K562 treated with DMSO at 1 percent for 4 hours (cell line): ENCODE measurements around the gene ECHDC1. TPM values are rescaled to one million over a fixed set of nuclear protein-coding genes. Genes with fewer than 3 reads are reported as not detected.

Experiments used
- total RNA-seq: library from RNA; unstranded; fragments of 300-600 nt; gene quantifications from 2 replicates; pipeline ENCODE4 v1.2.3, GENCODE V29; 2022; ENCODE audit not compliant: insufficient read depth

ECHDC1 gene
- total RNA-seq, result 24.5 and 31.6 TPM in 2 replicates

GRCh38 chr6:127342946-127343808 lies at the start of gene ECHDC1:
Gene ECHDC1, minus strand, starts transcription at chr6:127343609. Its CDS starts 12,581 bp downstream, at chr6:127331028.

GRCh38 chr6:127266178-127266891 lies 77.1 kb downstream of the ECHDC1 start, which contains the start of gene RNF146:
Gene RNF146, plus strand, starts transcription at chr6:127266864. Its CDS starts 13,475 bp downstream, at chr6:127280339.

Other genes starting within 250 kb of the ECHDC1 start
- gene RSPO3, start 224.9 kb downstream of the ECHDC1 start, total RNA-seq, result not detected in 2 replicates
- 18.2 and 19.0 TPM in 2 replicates for gene RNF146, start 76.7 kb downstream of the ECHDC1 start, total RNA-seq
- not detected in 2 replicates for gene KIAA0408, start 115.8 kb upstream of the ECHDC1 start, total RNA-seq
- not detected in 2 replicates for gene C6orf58, start 233.6 kb upstream of the ECHDC1 start, total RNA-seq